GM18520 (cell line): ENCODE results near the gene DPP6.

Experiments used
- ATAC-seq: cut with Tn5 transposase; IDR thresholded peaks from one replicate; pipeline ENCODE4 v1.9.1; 2021; ENCODE audit not compliant: unreplicated experiment

Gene DPP6

GRCh38 chr7:154512121-154512833 lies 460.1 kb downstream of the DPP6 start:
- no peak for ATAC-seq

- ATAC-seq: no peak
Observed at GRCh38 chr7:154517768-154518167, 465.6 kb downstream of the DPP6 start.

GRCh38 chr7:154519229-154519628 lies 467.0 kb downstream of the DPP6 start:
- ATAC-seq: no peak

GRCh38 chr7:154530136-154530535 lies 477.9 kb downstream of the DPP6 start:
- ATAC-seq: no peak

GRCh38 chr7:154532771-154533170 lies 480.6 kb downstream of the DPP6 start:
- no peak for ATAC-seq

- ATAC-seq: no peak
Observed at GRCh38 chr7:154540596-154540995, 488.4 kb downstream of the DPP6 start.

- ATAC-seq: no peak
Observed at GRCh38 chr7:154541606-154542005, 489.4 kb downstream of the DPP6 start.

GRCh38 chr7:154546946-154547587 lies 494.9 kb downstream of the DPP6 start:
- no peak for ATAC-seq

GRCh38 chr7:154553711-154554265 lies 501.6 kb downstream of the DPP6 start:
- no peak for ATAC-seq

- no peak for ATAC-seq
Observed at GRCh38 chr7:154559454-154559853, 507.3 kb downstream of the DPP6 start.

GRCh38 chr7:154564676-154565075 lies 512.5 kb downstream of the DPP6 start:
- ATAC-seq: no peak

- ATAC-seq: no peak
Observed at GRCh38 chr7:154566877-154567276, 514.7 kb downstream of the DPP6 start.

GRCh38 chr7:154568346-154568745 lies 516.1 kb downstream of the DPP6 start:
- no peak for ATAC-seq

GRCh38 chr7:154569916-154570315 lies 517.7 kb downstream of the DPP6 start:
- no peak for ATAC-seq

GRCh38 chr7:154571772-154572171 lies 519.6 kb downstream of the DPP6 start:
- ATAC-seq: no peak

- ATAC-seq: no peak
Observed at GRCh38 chr7:154574235-154574634, 522.0 kb downstream of the DPP6 start.

- ATAC-seq: no peak
Observed at GRCh38 chr7:154575497-154575896, 523.3 kb downstream of the DPP6 start.

- ATAC-seq: no peak
Observed at GRCh38 chr7:154576604-154577003, 524.4 kb downstream of the DPP6 start.

GRCh38 chr7:154577141-154577873 lies 525.1 kb downstream of the DPP6 start:
- no peak for ATAC-seq

- ATAC-seq: no peak
Observed at GRCh38 chr7:154578336-154578735, 526.1 kb downstream of the DPP6 start.

- ATAC-seq: no peak
Observed at GRCh38 chr7:154579711-154580110, 527.5 kb downstream of the DPP6 start.
